Upper lobe of right lung (tissue), 1 donor: ENCODE results near the gene SMARCA1. TPM values are rescaled to one million over a fixed set of nuclear protein-coding genes. Genes with fewer than 3 reads are reported as not detected.

ENCODE experiments used
- ATAC-seq: fragments of 200-7000 bp; cut with Tn5 transposase; one replicate; pipeline ENCODE4 v1.9.1; 2020; ENCODE audit warnings: mild to moderate bottlenecking, moderate library complexity
- DNase-seq: peaks from one replicate; pipeline ENCODE4 v3.0.0-alpha.2; 2020
- H3K27ac ChIP-seq: fragments of 200-600 bp; one replicate; pipeline ENCODE4 v1.8.0; 2022
- H3K27me3 ChIP-seq: fragments of 200-600 bp; one replicate; pipeline ENCODE4 v1.8.0; 2022; ENCODE audit warnings: mild to moderate bottlenecking
- H3K36me3 ChIP-seq: fragments of 200-600 bp; one replicate; pipeline ENCODE4 v1.8.0; 2022
- H3K4me1 ChIP-seq: fragments of 200-600 bp; one replicate; pipeline ENCODE4 v1.8.0; 2022
- H3K4me3 ChIP-seq: fragments of 200-600 bp; one replicate; pipeline ENCODE4 v1.8.0; 2022; ENCODE audit warnings: mild to moderate bottlenecking
- H3K9me3 ChIP-seq: fragments of 200-600 bp; one replicate; pipeline ENCODE4 v1.8.0; 2022
- CTCF ChIP-seq: fragments of 200-600 bp; IDR thresholded peaks from one replicate; pipeline ENCODE4 v1.8.0; 2022; ENCODE audit warnings: antibody characterized with exemption
- intact Hi-C: fragments of 100-400 bp; cut with DNase I; formaldehyde crosslinking; loops from one replicate; pipeline ENCODE4 v1.11.0; 2022
- total RNA-seq: library from RNA; stranded (reverse); fragmentation: NEBNext Ultra II Directional; extraction: Animal tissue kit (Norgen Biotek cat#: 25700); gene quantifications from one replicate; pipeline ENCODE4 v1.2.1, GENCODE V29; 2021
- donor health status: DM: no; HTN: yes; CAD: no; lungs with severe emphysema.

Gene SMARCA1
- total RNA-seq, 1 donor from 2014 or later, result 26.9 TPM

- no peaks in the 10 kb centered on the region for H3K4me1 ChIP-seq
- ATAC-seq (no peak), DNase-seq (no peak)
- no peaks in the 10 kb centered on the region for H3K9me3 ChIP-seq
- TF ChIP-seq CTCF, result no peak
- H3K4me3 ChIP-seq, result no peak overlapping the region
- no peaks in the 10 kb centered on the region for H3K36me3 ChIP-seq
- H3K27ac ChIP-seq, result no peak overlapping the region
- intact Hi-C loops, result no loop called here
- H3K27me3 ChIP-seq, result no peaks in the 10 kb centered on the region
These were observed 27.4 kb downstream of the SMARCA1 start for GRCh38 chrX:129495900-129496299.

DNA sequence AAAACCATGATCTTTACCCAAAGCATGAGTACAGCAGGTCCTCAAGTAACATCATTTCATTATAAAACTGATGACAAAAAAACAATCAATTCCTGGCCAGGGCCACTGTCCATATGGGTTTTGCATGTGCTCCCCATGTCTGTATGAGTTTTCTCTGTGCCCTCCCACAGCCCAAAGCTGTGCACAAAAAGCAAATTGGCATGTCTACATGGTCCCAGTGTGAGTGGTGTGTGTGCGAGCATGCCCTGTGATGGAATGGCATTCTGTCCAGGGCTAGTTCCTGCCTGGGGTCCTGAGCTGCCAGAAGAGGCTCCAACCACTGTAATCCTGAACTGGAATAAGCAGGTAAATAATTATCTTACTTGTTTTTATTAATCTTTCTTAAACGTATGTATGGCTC, 28.4 kb downstream of the SMARCA1 start:
- TF ChIP-seq CTCF, result no peak
- Histone ChIP-seq H3K27me3 (no peaks in the 10 kb centered on the region), H3K9me3 (no peaks in the 10 kb centered on the region), H3K4me3 (no peak overlapping the region), H3K27ac (no peak overlapping the region), H3K36me3 (peaks cover 5% of the 10 kb centered on the region), H3K4me1 (no peaks in the 10 kb centered on the region)
- intact Hi-C loops, result no loop called here
- ATAC-seq, result no peak
- no peak for DNase-seq

DNA sequence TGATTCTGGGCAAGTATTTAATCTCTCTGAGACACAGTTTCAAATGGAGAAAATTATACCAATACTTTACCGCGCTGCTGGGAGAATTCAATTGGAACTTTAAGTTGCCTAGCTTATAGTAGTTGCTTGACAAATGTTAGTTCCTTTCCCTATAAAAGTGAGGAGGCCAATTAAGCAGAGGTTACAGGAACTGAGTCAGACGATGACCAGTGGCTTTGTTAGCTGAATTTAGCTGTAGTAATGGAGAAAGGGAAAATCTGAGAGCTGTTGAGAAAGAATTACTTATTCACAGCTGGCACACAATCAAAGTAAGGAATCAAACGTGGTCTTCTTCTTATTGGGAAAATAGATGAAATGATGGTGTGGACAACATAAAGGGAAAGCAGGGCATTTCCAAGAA, 29.6 kb downstream of the SMARCA1 start:
- ATAC-seq, result no peak
- DNase-seq, result no peak
- TF ChIP-seq CTCF, result no peak
- Histone ChIP-seq H3K36me3 (peaks cover 7% of the 10 kb centered on the region), H3K4me1 (no peaks in the 10 kb centered on the region), H3K4me3 (no peak overlapping the region), H3K27me3 (no peaks in the 10 kb centered on the region), H3K27ac (no peak overlapping the region), H3K9me3 (no peaks in the 10 kb centered on the region)
- intact Hi-C loops, result no loop called here

- H3K36me3 ChIP-seq, result peaks cover 7% of the 10 kb centered on the region
- no peaks in the 10 kb centered on the region for H3K27me3 ChIP-seq
- no peak overlapping the region for H3K27ac ChIP-seq
- no peaks in the 10 kb centered on the region for H3K4me1 ChIP-seq
- TF ChIP-seq CTCF, result no peak
- no peak overlapping the region for H3K4me3 ChIP-seq
- H3K9me3 ChIP-seq, result no peaks in the 10 kb centered on the region
- ATAC-seq (no peak), DNase-seq (no peak)
- intact Hi-C loops, result no loop called here
These were observed 33.0 kb downstream of the SMARCA1 start for GRCh38 chrX:129490330-129490729.

GRCh38 chrX:129488359-129488758, 34.9 kb downstream of the SMARCA1 start:
- intact Hi-C loops, result no loop called here
- H3K27ac ChIP-seq, result no peak overlapping the region
- no peaks in the 10 kb centered on the region for H3K4me1 ChIP-seq
- no peaks in the 10 kb centered on the region for H3K9me3 ChIP-seq
- TF ChIP-seq CTCF, result no peak
- DNase-seq (no peak), ATAC-seq (no peak)
- H3K4me3 ChIP-seq, result no peak overlapping the region
- H3K36me3 ChIP-seq, result peaks cover 7% of the 10 kb centered on the region
- no peaks in the 10 kb centered on the region for H3K27me3 ChIP-seq

DNA sequence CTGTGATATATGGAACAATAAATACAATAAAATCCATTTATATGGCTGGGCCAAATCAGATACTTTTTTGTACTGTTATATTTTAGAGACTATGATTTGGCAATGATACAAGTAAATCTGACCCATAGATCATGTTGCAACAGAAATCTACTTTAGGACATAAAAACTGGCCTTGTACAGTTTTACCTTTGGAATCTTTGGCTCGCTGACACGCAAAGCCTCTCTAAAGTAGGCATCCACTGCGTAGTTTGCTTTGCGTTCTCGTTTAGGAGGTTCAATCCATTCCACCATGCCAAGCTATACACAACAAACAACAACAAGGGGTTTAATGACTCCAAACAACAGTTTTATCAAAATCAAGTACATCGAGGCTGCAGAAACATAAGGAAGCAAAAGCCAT, 42.4 kb downstream of the SMARCA1 start:
- intact Hi-C loops, result no loop called here
- H3K4me3 ChIP-seq, result no peak overlapping the region

More for the DNA sequence above, 42.4 kb downstream of the SMARCA1 start:
- no peaks in the 10 kb centered on the region for H3K27me3 ChIP-seq
- ATAC-seq (no peak), DNase-seq (no peak)
- TF ChIP-seq CTCF, result no peak
- no peak overlapping the region for H3K27ac ChIP-seq
- H3K9me3 ChIP-seq, result no peaks in the 10 kb centered on the region
- H3K4me1 ChIP-seq, result no peaks in the 10 kb centered on the region
- no peaks in the 10 kb centered on the region for H3K36me3 ChIP-seq
